ENCODE data around the gene FOXL1. TPM values are rescaled to one million over a fixed set of nuclear protein-coding genes. Genes with fewer than 3 reads are reported as not detected.

Gene FOXL1
- 16.4 and 17.4 TPM in 2 replicates for total RNA-seq

GRCh38 chr16:86578061-86578599 is at the start of gene FOXL1:
TSS of gene FOXL1 (plus strand) at chr16:86578549. CDS start at chr16:86578724, 175 bp downstream.

GRCh38 chr16:86554917-86555703 is 23.2 kb upstream of the FOXL1 start, which contains the start of gene MTHFSD:
TSS of gene MTHFSD (minus strand) at chr16:86555235. CDS start at chr16:86555184, 51 bp downstream.

GRCh38 chr16:86566601-86566965 is 11.8 kb upstream of the FOXL1 start, which contains the start of gene FOXC2:
TSS of gene FOXC2 (plus strand) at chr16:86566829. CDS start at chr16:86567336, 507 bp downstream.

Other genes with a start within 250 kb of the FOXL1 start
- 0.46 and 6.1 TPM in 2 replicates for gene FOXF1, start 68.0 kb upstream of the FOXL1 start, total RNA-seq
- gene MTHFSD, start 23.3 kb upstream of the FOXL1 start, total RNA-seq: 19.0 TPM in 2 replicates
- gene FOXC2, start 11.7 kb upstream of the FOXL1 start, total RNA-seq: 5.0 and 6.4 TPM in 2 replicates

All from smooth muscle cell of the pulmonary artery (primary cell).